ENCODE results near the gene LAMA4.

The LAMA4 gene

GRCh38 chr6:112253841-112254816 is at the start of gene LAMA4:
Gene LAMA4 (minus strand): TSS chr6:112254567. CDS start chr6:112254150, 417 bp downstream.
- DNase-seq (ENCODE audit: low read depth in 2 of 2), result no peak

- no peak for DNase-seq (ENCODE audit: low read depth in 2 of 2)
Measured at GRCh38 chr6:112302142-112302705, 47.9 kb upstream of the LAMA4 start.

GRCh38 chr6:112300896-112301295 is 46.5 kb upstream of the LAMA4 start:
- DNase-seq (ENCODE audit: low read depth in 2 of 2), result no peak

- DNase-seq (ENCODE audit: low read depth in 2 of 2), result no peak
Measured at GRCh38 chr6:112298816-112299281, 44.5 kb upstream of the LAMA4 start.

GRCh38 chr6:112298021-112298745 is 43.8 kb upstream of the LAMA4 start:
- no peak for DNase-seq (ENCODE audit: low read depth in 2 of 2)

GRCh38 chr6:112296694-112297093 is 42.3 kb upstream of the LAMA4 start:
- DNase-seq (ENCODE audit: low read depth in 2 of 2), result no peak

- DNase-seq (ENCODE audit: low read depth in 2 of 2), result no peak
Measured at GRCh38 chr6:112296122-112296521, 41.8 kb upstream of the LAMA4 start.

- DNase-seq (ENCODE audit: low read depth in 2 of 2), result no peak
Measured at GRCh38 chr6:112291161-112291762, 36.9 kb upstream of the LAMA4 start.

- no peak for DNase-seq (ENCODE audit: low read depth in 2 of 2)
Measured at GRCh38 chr6:112289038-112289566, 34.7 kb upstream of the LAMA4 start.

- DNase-seq (ENCODE audit: low read depth in 2 of 2), result no peak
Measured at GRCh38 chr6:112288475-112288874, 34.1 kb upstream of the LAMA4 start.

- DNase-seq (ENCODE audit: low read depth in 2 of 2), result no peak
Measured at GRCh38 chr6:112287577-112288225, 33.3 kb upstream of the LAMA4 start.

GRCh38 chr6:112286500-112287144 is 32.3 kb upstream of the LAMA4 start:
- no peak for DNase-seq (ENCODE audit: low read depth in 2 of 2)

- peak in 1 of 2 donors; percentile 23 for DNase-seq (ENCODE audit: low read depth in 2 of 2)
Measured at GRCh38 chr6:112286010-112286409, 31.6 kb upstream of the LAMA4 start.

GRCh38 chr6:112284603-112285002 is 30.2 kb upstream of the LAMA4 start:
- no peak for DNase-seq (ENCODE audit: low read depth in 2 of 2)

GRCh38 chr6:112283621-112284020 is 29.3 kb upstream of the LAMA4 start:
- DNase-seq (ENCODE audit: low read depth in 2 of 2), result no peak

GRCh38 chr6:112281821-112282615 is 27.7 kb upstream of the LAMA4 start:
- DNase-seq (ENCODE audit: low read depth in 2 of 2), result no peak

GRCh38 chr6:112279031-112279935 is 24.9 kb upstream of the LAMA4 start:
- no peak for DNase-seq (ENCODE audit: low read depth in 2 of 2)

- no peak for DNase-seq (ENCODE audit: low read depth in 2 of 2)
Measured at GRCh38 chr6:112275365-112275764, 21.0 kb upstream of the LAMA4 start.

- no peak for DNase-seq (ENCODE audit: low read depth in 2 of 2)
Measured at GRCh38 chr6:112274774-112275173, 20.4 kb upstream of the LAMA4 start.
